ENCODE data around the gene DCLK1.

GRCh38 chr13:36055366-36055765, 75.8 kb downstream of the DCLK1 start:
- TF ChIP-seq CTCF (IDR thresholded peaks at IDR 0.05 in 2 of 3, conservative IDR thresholded peaks at IDR 0.05 in 1 of 3; ENCODE audit: borderline replicate concordance in 1 of 3, insufficient read depth in 1 of 3, low read depth in 2 of 3, low read length in 2 of 3) (no peak), POLR2A (IDR thresholded peaks at IDR 0.05; ENCODE audit: borderline replicate concordance, extremely low read depth, insufficient read depth, insufficient read length) (no peak)
